Lower leg skin (tissue), 3 donors: ENCODE data around the gene RAB11FIP3.

Experiments
- POLR2A ChIP-seq, 2 donors: fragments of 450-650 bp; IDR thresholded peaks; one replicate each; pipeline ENCODE4 v1.6.1; 2016 to 2017; ENCODE audit warnings: antibody characterized with exemption in 2 of 2, mild to moderate bottlenecking in 1 of 2, moderate library complexity in 1 of 2
- TF ChIP-seq, protein P1 (sequence below), 3 donors: fragments of 450-650 bp; IDR thresholded peaks; one replicate each; pipeline ENCODE4 v1.5.1; 2016; ENCODE audit warnings: antibody characterized with exemption in 3 of 3, mild to moderate bottlenecking in 3 of 3, moderate library complexity in 2 of 3

DNA sequence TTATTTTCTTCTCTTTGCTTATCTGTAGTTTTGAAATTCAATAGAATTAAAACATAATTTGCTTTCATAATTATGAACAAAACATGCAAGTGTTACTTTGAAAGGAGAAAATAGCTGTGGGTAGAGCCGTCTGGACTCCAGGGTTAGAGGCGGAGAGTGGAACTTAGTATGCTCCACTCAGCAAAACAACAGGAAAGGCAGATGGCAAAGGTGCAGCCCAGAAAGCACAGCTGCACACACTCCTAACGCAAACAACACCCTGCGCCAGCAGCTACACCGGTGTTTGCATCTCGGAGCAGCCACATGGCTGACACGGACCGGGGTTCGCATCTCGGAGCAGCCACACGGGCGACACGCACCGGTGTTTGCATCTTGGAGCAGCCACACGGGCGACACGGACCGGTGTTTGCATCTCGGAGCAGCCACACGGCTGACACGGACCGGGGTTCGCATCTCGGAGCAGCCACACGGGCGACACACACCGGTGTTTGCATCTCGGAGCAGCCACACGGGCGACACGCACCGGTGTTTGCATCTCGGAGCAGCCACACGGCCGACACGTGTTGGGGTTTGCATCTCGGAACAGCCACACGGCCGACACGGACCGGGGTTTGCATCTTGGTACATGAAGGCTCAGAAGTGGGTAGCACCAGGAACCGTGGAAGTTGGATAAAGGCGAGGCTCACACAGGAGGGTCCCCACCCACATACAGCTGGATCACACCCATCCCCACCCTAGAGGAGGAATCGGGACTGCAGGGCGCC is 89.9 kb downstream of the RAB11FIP3 start:
- TF ChIP-seq, protein P1, sequence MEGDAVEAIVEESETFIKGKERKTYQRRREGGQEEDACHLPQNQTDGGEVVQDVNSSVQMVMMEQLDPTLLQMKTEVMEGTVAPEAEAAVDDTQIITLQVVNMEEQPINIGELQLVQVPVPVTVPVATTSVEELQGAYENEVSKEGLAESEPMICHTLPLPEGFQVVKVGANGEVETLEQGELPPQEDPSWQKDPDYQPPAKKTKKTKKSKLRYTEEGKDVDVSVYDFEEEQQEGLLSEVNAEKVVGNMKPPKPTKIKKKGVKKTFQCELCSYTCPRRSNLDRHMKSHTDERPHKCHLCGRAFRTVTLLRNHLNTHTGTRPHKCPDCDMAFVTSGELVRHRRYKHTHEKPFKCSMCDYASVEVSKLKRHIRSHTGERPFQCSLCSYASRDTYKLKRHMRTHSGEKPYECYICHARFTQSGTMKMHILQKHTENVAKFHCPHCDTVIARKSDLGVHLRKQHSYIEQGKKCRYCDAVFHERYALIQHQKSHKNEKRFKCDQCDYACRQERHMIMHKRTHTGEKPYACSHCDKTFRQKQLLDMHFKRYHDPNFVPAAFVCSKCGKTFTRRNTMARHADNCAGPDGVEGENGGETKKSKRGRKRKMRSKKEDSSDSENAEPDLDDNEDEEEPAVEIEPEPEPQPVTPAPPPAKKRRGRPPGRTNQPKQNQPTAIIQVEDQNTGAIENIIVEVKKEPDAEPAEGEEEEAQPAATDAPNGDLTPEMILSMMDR (IDR thresholded peaks at IDR 0.05), result no peak
- TF ChIP-seq POLR2A (IDR thresholded peaks at IDR 0.05), result no peak
